ENCODE results near the gene TACC2.

TACC2 gene

GRCh38 chr10:122082616-122083477 is 93.9 kb downstream of the TACC2 start:
- TF ChIP-seq CTCF (IDR thresholded peaks at IDR 0.05; ENCODE audit: low read depth, low read length), result no peak
- H3K27me3 ChIP-seq, result no peaks in the 10 kb centered on the region
- no peaks in the 10 kb centered on the region for H3K36me3 ChIP-seq

GRCh38 chr10:122083478-122084025 is 94.6 kb downstream of the TACC2 start:
- no peak for DNase-seq
- Histone ChIP-seq H3K9me3 (no peaks in the 10 kb centered on the region), H3K36me3 (no peaks in the 10 kb centered on the region), H3K27me3 (no peaks in the 10 kb centered on the region), H3K4me1 (no peaks in the 10 kb centered on the region), H3K4me3 (ENCODE audit: low read depth, low read length) (no peak overlapping the region)
- TF ChIP-seq CTCF (IDR thresholded peaks at IDR 0.05; ENCODE audit: low read depth, low read length), result no peak

More at GRCh38 chr10:122082616-122083477, 93.9 kb downstream of the TACC2 start:
- no peak for DNase-seq
- no peaks in the 10 kb centered on the region for H3K9me3 ChIP-seq
- H3K4me3 ChIP-seq (ENCODE audit: low read depth, low read length), result no peak overlapping the region
- H3K4me1 ChIP-seq, result no peaks in the 10 kb centered on the region

- no peak for DNase-seq
- Histone ChIP-seq H3K4me3 (ENCODE audit: low read depth, low read length) (no peak overlapping the region), H3K9me3 (no peaks in the 10 kb centered on the region), H3K4me1 (no peaks in the 10 kb centered on the region), H3K36me3 (no peaks in the 10 kb centered on the region), H3K27me3 (no peaks in the 10 kb centered on the region)
- TF ChIP-seq CTCF (IDR thresholded peaks at IDR 0.05; ENCODE audit: low read depth, low read length), result no peak
Measured at GRCh38 chr10:122084286-122085041, 95.5 kb downstream of the TACC2 start.

- Histone ChIP-seq H3K36me3 (no peaks in the 10 kb centered on the region), H3K9me3 (no peaks in the 10 kb centered on the region), H3K4me3 (ENCODE audit: low read depth, low read length) (no peak overlapping the region), H3K27me3 (no peaks in the 10 kb centered on the region), H3K4me1 (no peaks in the 10 kb centered on the region)
- no peak for DNase-seq
- TF ChIP-seq CTCF (IDR thresholded peaks at IDR 0.05; ENCODE audit: low read depth, low read length), result no peak
Measured at GRCh38 chr10:122085423-122085911, 96.5 kb downstream of the TACC2 start.

- no peak for DNase-seq
- no peak for TF ChIP-seq CTCF (IDR thresholded peaks at IDR 0.05; ENCODE audit: low read depth, low read length)
- H3K27me3 ChIP-seq, result no peaks in the 10 kb centered on the region
Measured at GRCh38 chr10:122086416-122087240, 97.7 kb downstream of the TACC2 start.

More at GRCh38 chr10:122086416-122087240, 97.7 kb downstream of the TACC2 start:
- Histone ChIP-seq H3K36me3 (no peaks in the 10 kb centered on the region), H3K9me3 (no peaks in the 10 kb centered on the region), H3K4me3 (ENCODE audit: low read depth, low read length) (no peak overlapping the region), H3K4me1 (no peaks in the 10 kb centered on the region)

Measured in BE2C (cell line).